MM.1S (cell line): ENCODE measurements around the gene MOB3B.

ENCODE experiments used
- EZH2phosphoT487 ChIP-seq: fragments of 300-600 bp; sonication (generic); IDR thresholded peaks from 2 replicates; pipeline ENCODE4 v1.6.1; 2018; ENCODE audit warnings: antibody characterized with exemption, low read length
- TF ChIP-seq, protein P1 (sequence below): fragments of 300-600 bp; sonication (generic); IDR thresholded peaks from 2 replicates; pipeline ENCODE4 v1.5.1; 2016; ENCODE audit warnings: antibody characterized with exemption, low read length, mixed read lengths

DNA sequence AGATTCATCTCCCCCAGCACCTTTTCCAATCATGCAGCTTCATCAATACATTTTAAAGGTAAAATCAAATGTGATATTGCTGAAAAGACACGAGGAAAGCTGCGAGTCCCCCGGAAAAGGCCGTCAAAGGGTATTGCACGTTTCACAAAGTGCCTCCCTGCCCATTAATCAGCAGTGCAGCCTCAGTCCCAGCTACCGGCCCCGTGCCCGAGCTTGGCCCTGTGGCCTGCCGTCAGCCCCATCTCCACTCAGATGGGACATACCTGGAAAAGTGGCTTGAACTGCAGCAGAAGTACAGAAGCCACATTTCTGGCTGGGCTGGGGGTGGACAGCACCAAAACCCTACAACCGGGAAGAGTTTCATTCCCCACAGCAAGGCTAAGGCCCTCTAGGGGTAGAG, 192.8 kb downstream of the MOB3B start:
- TF ChIP-seq EZH2phosphoT487: no peak
- TF ChIP-seq, protein P1, sequence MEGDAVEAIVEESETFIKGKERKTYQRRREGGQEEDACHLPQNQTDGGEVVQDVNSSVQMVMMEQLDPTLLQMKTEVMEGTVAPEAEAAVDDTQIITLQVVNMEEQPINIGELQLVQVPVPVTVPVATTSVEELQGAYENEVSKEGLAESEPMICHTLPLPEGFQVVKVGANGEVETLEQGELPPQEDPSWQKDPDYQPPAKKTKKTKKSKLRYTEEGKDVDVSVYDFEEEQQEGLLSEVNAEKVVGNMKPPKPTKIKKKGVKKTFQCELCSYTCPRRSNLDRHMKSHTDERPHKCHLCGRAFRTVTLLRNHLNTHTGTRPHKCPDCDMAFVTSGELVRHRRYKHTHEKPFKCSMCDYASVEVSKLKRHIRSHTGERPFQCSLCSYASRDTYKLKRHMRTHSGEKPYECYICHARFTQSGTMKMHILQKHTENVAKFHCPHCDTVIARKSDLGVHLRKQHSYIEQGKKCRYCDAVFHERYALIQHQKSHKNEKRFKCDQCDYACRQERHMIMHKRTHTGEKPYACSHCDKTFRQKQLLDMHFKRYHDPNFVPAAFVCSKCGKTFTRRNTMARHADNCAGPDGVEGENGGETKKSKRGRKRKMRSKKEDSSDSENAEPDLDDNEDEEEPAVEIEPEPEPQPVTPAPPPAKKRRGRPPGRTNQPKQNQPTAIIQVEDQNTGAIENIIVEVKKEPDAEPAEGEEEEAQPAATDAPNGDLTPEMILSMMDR: no peak
